ENCODE results near the gene NTN1.

The NTN1 gene

GRCh38 chr17:9218911-9219310 lies 197.6 kb downstream of the NTN1 start:
- H3K4me1 ChIP-seq (ENCODE audit: control insufficient read depth, low read length), result no peaks in the 10 kb centered on the region
- no peaks in the 10 kb centered on the region for H3K9me2 ChIP-seq (replicated peaks; ENCODE audit: control insufficient read depth, low read length)
- H4K20me1 ChIP-seq (ENCODE audit: control insufficient read depth, insufficient read depth, low read depth, low read length), result no peaks in the 10 kb centered on the region
- H3K9me3 ChIP-seq (ENCODE audit: control insufficient read depth, insufficient read depth, low read length), result peaks cover 14% of the 10 kb centered on the region
- no peak overlapping the region for H3K27ac ChIP-seq (ENCODE audit: low read depth, low read length)
- H3F3A ChIP-seq (ENCODE audit: control insufficient read depth, insufficient read depth), result no peaks in the 10 kb centered on the region
- TF ChIP-seq CTCF (IDR thresholded peaks at IDR 0.05; ENCODE audit: low read depth, low read length, poor library complexity, severe bottlenecking) (no peak), EZH2phosphoT487 (IDR thresholded peaks at IDR 0.05; ENCODE audit: borderline replicate concordance, low read length) (no peak)
- H3K27me3 ChIP-seq (ENCODE audit: control insufficient read depth, low read length), result no peaks in the 10 kb centered on the region
- H3K79me2 ChIP-seq (ENCODE audit: control insufficient read depth, low read length), result no peaks in the 10 kb centered on the region
- H3K36me3 ChIP-seq (ENCODE audit: control insufficient read depth, low read length), result no peaks in the 10 kb centered on the region
- H3K4me3 ChIP-seq (ENCODE audit: low read length), result no peak overlapping the region
- no peak overlapping the region for H3K4me2 ChIP-seq (ENCODE audit: low read length)

GRCh38 chr17:9219631-9220397 lies 198.5 kb downstream of the NTN1 start:
- H4K20me1 ChIP-seq (ENCODE audit: control insufficient read depth, insufficient read depth, low read depth, low read length), result no peaks in the 10 kb centered on the region
- H3K4me1 ChIP-seq (ENCODE audit: control insufficient read depth, low read length), result no peaks in the 10 kb centered on the region
- peaks cover 14% of the 10 kb centered on the region for H3K9me3 ChIP-seq (ENCODE audit: control insufficient read depth, insufficient read depth, low read length)
- TF ChIP-seq EZH2phosphoT487 (IDR thresholded peaks at IDR 0.05; ENCODE audit: borderline replicate concordance, low read length), result no peak
- TF ChIP-seq CTCF (IDR thresholded peaks at IDR 0.05; ENCODE audit: low read depth, low read length, poor library complexity, severe bottlenecking), result no peak
- H3K79me2 ChIP-seq (ENCODE audit: control insufficient read depth, low read length), result no peaks in the 10 kb centered on the region
- no peak overlapping the region for H3K4me3 ChIP-seq (ENCODE audit: low read length)
- no peaks in the 10 kb centered on the region for H3K27me3 ChIP-seq (ENCODE audit: control insufficient read depth, low read length)
- no peak overlapping the region for H3K27ac ChIP-seq (ENCODE audit: low read depth, low read length)
- no peaks in the 10 kb centered on the region for H3K9me2 ChIP-seq (replicated peaks; ENCODE audit: control insufficient read depth, low read length)
- no peaks in the 10 kb centered on the region for H3K36me3 ChIP-seq (ENCODE audit: control insufficient read depth, low read length)
- no peaks in the 10 kb centered on the region for H3F3A ChIP-seq (ENCODE audit: control insufficient read depth, insufficient read depth)
- H3K4me2 ChIP-seq (ENCODE audit: low read length), result no peak overlapping the region

- Histone ChIP-seq H3K9me2 (replicated peaks; ENCODE audit: control insufficient read depth, low read length) (no peaks in the 10 kb centered on the region), H3K36me3 (ENCODE audit: control insufficient read depth, low read length) (no peaks in the 10 kb centered on the region), H3K4me3 (ENCODE audit: low read length) (no peak overlapping the region), H3K79me2 (ENCODE audit: control insufficient read depth, low read length) (no peaks in the 10 kb centered on the region), H3K27me3 (ENCODE audit: control insufficient read depth, low read length) (no peaks in the 10 kb centered on the region), H3K9me3 (ENCODE audit: control insufficient read depth, insufficient read depth, low read length) (peaks cover 10% of the 10 kb centered on the region), H3F3A (ENCODE audit: control insufficient read depth, insufficient read depth) (no peaks in the 10 kb centered on the region), H3K4me1 (ENCODE audit: control insufficient read depth, low read length) (no peaks in the 10 kb centered on the region), H3K27ac (ENCODE audit: low read depth, low read length) (no peak overlapping the region), H4K20me1 (ENCODE audit: control insufficient read depth, insufficient read depth, low read depth, low read length) (no peaks in the 10 kb centered on the region), H3K4me2 (ENCODE audit: low read length) (no peak overlapping the region)
- TF ChIP-seq EZH2phosphoT487 (IDR thresholded peaks at IDR 0.05; ENCODE audit: borderline replicate concordance, low read length), result no peak
- TF ChIP-seq CTCF (IDR thresholded peaks at IDR 0.05; ENCODE audit: low read depth, low read length, poor library complexity, severe bottlenecking), result no peak
Measured at GRCh38 chr17:9220398-9221146, 199.3 kb downstream of the NTN1 start.

Measured in DOHH2 (cell line).